ENCODE measurements around the gene ACTL8.

ACTL8 gene

GRCh38 chr1:17851056-17851455 lies 95.9 kb downstream of the ACTL8 start:
- DNase-seq, result no peak

- DNase-seq, result no peak
These were observed 97.2 kb downstream of the ACTL8 start for GRCh38 chr1:17852383-17852782.

- DNase-seq, result no peak
These were observed 98.3 kb downstream of the ACTL8 start for GRCh38 chr1:17853241-17853935.

GRCh38 chr1:17856496-17857108 lies 101.5 kb downstream of the ACTL8 start:
- DNase-seq, result no peak

GRCh38 chr1:17857109-17857499 lies 102.0 kb downstream of the ACTL8 start:
- no peak for DNase-seq

- no peak for DNase-seq
These were observed 102.9 kb downstream of the ACTL8 start for GRCh38 chr1:17857996-17858395.

- no peak for DNase-seq
These were observed 105.7 kb downstream of the ACTL8 start for GRCh38 chr1:17860812-17861211.

- no peak for DNase-seq
These were observed 106.6 kb downstream of the ACTL8 start for GRCh38 chr1:17861685-17862084.

GRCh38 chr1:17862121-17862520 lies 107.0 kb downstream of the ACTL8 start:
- no peak for DNase-seq

GRCh38 chr1:17865912-17866739 lies 111.0 kb downstream of the ACTL8 start:
- no peak for DNase-seq

- DNase-seq, result no peak
These were observed 111.6 kb downstream of the ACTL8 start for GRCh38 chr1:17866740-17867029.

GRCh38 chr1:17867470-17867869 lies 112.3 kb downstream of the ACTL8 start:
- DNase-seq, result no peak

GRCh38 chr1:17869815-17870214 lies 114.7 kb downstream of the ACTL8 start:
- no peak for DNase-seq

GRCh38 chr1:17870679-17871078 lies 115.5 kb downstream of the ACTL8 start:
- no peak for DNase-seq

GRCh38 chr1:17873007-17873675 lies 118.0 kb downstream of the ACTL8 start:
- DNase-seq, result no peak

- DNase-seq, result no peak
These were observed 119.1 kb downstream of the ACTL8 start for GRCh38 chr1:17874231-17874630.

- DNase-seq, result no peak
These were observed 119.6 kb downstream of the ACTL8 start for GRCh38 chr1:17874710-17875109.

- DNase-seq, result no peak
These were observed 120.2 kb downstream of the ACTL8 start for GRCh38 chr1:17875171-17875881.

- no peak for DNase-seq
These were observed 120.7 kb downstream of the ACTL8 start for GRCh38 chr1:17875882-17876280.

Data from SHP77 (cell line).